ENCODE results near the gene CDC34. TPM values are rescaled to one million over a fixed set of nuclear protein-coding genes. Genes with fewer than 3 reads are reported as not detected.

The CDC34 gene
- total RNA-seq, 1 donor from 2014 or later = 126 TPM

GRCh38 chr19:585551-586110, 54.1 kb downstream of the CDC34 start:
- DNase-seq (ENCODE audit: low spot score) = no peak
- TF ChIP-seq CTCF (IDR thresholded peaks at IDR 0.05; ENCODE audit: unreplicated experiment) = no peak
- H3K4me1 Mint-ChIP-seq (ENCODE audit: unreplicated experiment) = no peaks in the 10 kb centered on the region
- H3K9me3 Mint-ChIP-seq (ENCODE audit: unreplicated experiment) = no peaks in the 10 kb centered on the region
- peaks cover 10% of the 10 kb centered on the region for H3K27me3 Mint-ChIP-seq (ENCODE audit: unreplicated experiment)
- H3K4me3 Mint-ChIP-seq (ENCODE audit: unreplicated experiment) = no peak overlapping the region
- H3K27ac Mint-ChIP-seq (ENCODE audit: unreplicated experiment) = no peak overlapping the region
- no peaks in the 10 kb centered on the region for H3K36me3 Mint-ChIP-seq (ENCODE audit: low read depth, unreplicated experiment)

- H3K9me3 Mint-ChIP-seq (ENCODE audit: unreplicated experiment) = no peaks in the 10 kb centered on the region
- H3K27me3 Mint-ChIP-seq (ENCODE audit: unreplicated experiment) = peaks cover 18% of the 10 kb centered on the region
- TF ChIP-seq CTCF (IDR thresholded peaks at IDR 0.05; ENCODE audit: unreplicated experiment) = no peak
- no peaks in the 10 kb centered on the region for H3K4me1 Mint-ChIP-seq (ENCODE audit: unreplicated experiment)
- H3K36me3 Mint-ChIP-seq (ENCODE audit: low read depth, unreplicated experiment) = no peaks in the 10 kb centered on the region
- H3K27ac Mint-ChIP-seq (ENCODE audit: unreplicated experiment) = no peak overlapping the region
- peak; percentile 71 for DNase-seq (ENCODE audit: low spot score)
- no peak overlapping the region for H3K4me3 Mint-ChIP-seq (ENCODE audit: unreplicated experiment)
Measured at GRCh38 chr19:588093-588740, 56.7 kb downstream of the CDC34 start.

- no peaks in the 10 kb centered on the region for H3K9me3 Mint-ChIP-seq (ENCODE audit: unreplicated experiment)
- DNase-seq (ENCODE audit: low spot score) = no peak
- no peaks in the 10 kb centered on the region for H3K36me3 Mint-ChIP-seq (ENCODE audit: low read depth, unreplicated experiment)
- H3K27ac Mint-ChIP-seq (ENCODE audit: unreplicated experiment) = no peak overlapping the region
- no peak for TF ChIP-seq CTCF (IDR thresholded peaks at IDR 0.05; ENCODE audit: unreplicated experiment)
- peaks cover 17% of the 10 kb centered on the region for H3K27me3 Mint-ChIP-seq (ENCODE audit: unreplicated experiment)
- H3K4me3 Mint-ChIP-seq (ENCODE audit: unreplicated experiment) = peak overlapping the region; percentile 59
- H3K4me1 Mint-ChIP-seq (ENCODE audit: unreplicated experiment) = no peaks in the 10 kb centered on the region
Measured at GRCh38 chr19:588741-589692, 57.5 kb downstream of the CDC34 start.

- Mint-ChIP-seq H3K4me1 (ENCODE audit: unreplicated experiment) (no peaks in the 10 kb centered on the region), H3K9me3 (ENCODE audit: unreplicated experiment) (no peaks in the 10 kb centered on the region), H3K36me3 (ENCODE audit: low read depth, unreplicated experiment) (no peaks in the 10 kb centered on the region), H3K4me3 (ENCODE audit: unreplicated experiment) (peak within 1 kb of the TSS; percentile 59), H3K27me3 (ENCODE audit: unreplicated experiment) (peaks cover 16% of the 10 kb centered on the region), H3K27ac (ENCODE audit: unreplicated experiment) (no peak within 1 kb of the TSS)
- no peak for DNase-seq (ENCODE audit: low spot score)
- TF ChIP-seq CTCF (IDR thresholded peaks at IDR 0.05; ENCODE audit: unreplicated experiment) = no peak
Measured at GRCh38 chr19:589693-590395, 58.3 kb downstream of the CDC34 start, which contains the start of gene HCN2. HCN2 (plus strand) TSS chr19:589881; CDS start chr19:589946, 65 bp downstream.
